Stomach smooth muscle (tissue), 2 donors: Measurements from ENCODE around the gene CARD19.
A peak's percentile ranks its signal among the peaks of the same experiment; 100 is the strongest.

ENCODE experiments used
- H3K27ac ChIP-seq: one replicate; pipeline ENCODE4 v1.7.0; 2013; ENCODE audit warnings: mild to moderate bottlenecking, low read length, inconsistent platforms
- H3K27me3 ChIP-seq, 2 donors: one replicate each; pipeline ENCODE4 v1.7.0; 2013; ENCODE audit warnings: low read length in 2 of 2; ENCODE audit not compliant: insufficient read depth in 2 of 2, control insufficient read depth in 1 of 2
- H3K36me3 ChIP-seq, 2 donors: one replicate each; pipeline ENCODE4 v1.7.0; 2013; ENCODE audit warnings: low read length in 2 of 2; ENCODE audit not compliant: control insufficient read depth in 2 of 2, insufficient read depth in 2 of 2
- H3K4me1 ChIP-seq: one replicate; pipeline ENCODE4 v1.7.0; 2013; ENCODE audit warnings: low read length; ENCODE audit not compliant: control insufficient read depth, insufficient read depth
- H3K4me3 ChIP-seq, 2 donors: one replicate each; pipeline ENCODE4 v1.7.0; 2013; ENCODE audit warnings: low read length in 2 of 2
- H3K9ac ChIP-seq, 2 donors: one replicate each; pipeline ENCODE4 v1.7.0; 2013; ENCODE audit warnings: low read length in 2 of 2, mild to moderate bottlenecking in 1 of 2
- H3K9me3 ChIP-seq, 2 donors: one replicate each; pipeline ENCODE4 v1.7.0; 2013; ENCODE audit warnings: low read length in 2 of 2; ENCODE audit not compliant: control insufficient read depth in 2 of 2
- donor health status: healthy.
- donor health status: Pancreatic carcinoma.

Gene CARD19

GRCh38 chr9:93065135-93065720 lies 30.8 kb upstream of the CARD19 start:
- Histone ChIP-seq H3K27ac (no peak overlapping the region), H3K4me1 (no peaks in the 10 kb centered on the region), H3K9ac (no peak overlapping the region), H3K9me3 (no peaks in the 10 kb centered on the region), H3K27me3 (peaks cover 0 to 6% of the 10 kb centered on the region in 2 donors), H3K4me3 (no peak overlapping the region), H3K36me3 (no peaks in the 10 kb centered on the region)

- Histone ChIP-seq H3K27me3 (peaks cover 0 to 3% of the 10 kb centered on the region in 2 donors), H3K4me1 (peaks cover 8% of the 10 kb centered on the region), H3K9ac (no peak overlapping the region), H3K27ac (no peak overlapping the region), H3K4me3 (no peak overlapping the region), H3K9me3 (no peaks in the 10 kb centered on the region), H3K36me3 (no peaks in the 10 kb centered on the region)
These were observed 28.9 kb upstream of the CARD19 start for GRCh38 chr9:93066978-93067603.

GRCh38 chr9:93068956-93069355 lies 27.1 kb upstream of the CARD19 start:
- Histone ChIP-seq H3K36me3 (no peaks in the 10 kb centered on the region), H3K9me3 (no peaks in the 10 kb centered on the region), H3K9ac (no peak overlapping the region), H3K4me3 (no peak overlapping the region), H3K27me3 (no peaks in the 10 kb centered on the region), H3K27ac (no peak overlapping the region), H3K4me1 (peaks cover 23% of the 10 kb centered on the region)

GRCh38 chr9:93071464-93071863 lies 24.6 kb upstream of the CARD19 start:
- Histone ChIP-seq H3K4me3 (no peak overlapping the region), H3K4me1 (peaks cover 23% of the 10 kb centered on the region), H3K9me3 (no peaks in the 10 kb centered on the region), H3K36me3 (no peaks in the 10 kb centered on the region), H3K27me3 (no peaks in the 10 kb centered on the region), H3K9ac (no peak overlapping the region), H3K27ac (no peak overlapping the region)

- Histone ChIP-seq H3K9ac (no peak overlapping the region), H3K27me3 (no peaks in the 10 kb centered on the region), H3K27ac (peak overlapping the region; percentile 37), H3K36me3 (no peaks in the 10 kb centered on the region), H3K9me3 (no peaks in the 10 kb centered on the region), H3K4me3 (peak overlapping the region in 1 of 2 donors; percentile 54), H3K4me1 (peaks cover 23% of the 10 kb centered on the region)
These were observed 23.6 kb upstream of the CARD19 start for GRCh38 chr9:93072383-93072795.

GRCh38 chr9:93076101-93076791 lies 19.8 kb upstream of the CARD19 start:
- Histone ChIP-seq H3K36me3 (no peaks in the 10 kb centered on the region), H3K27me3 (no peaks in the 10 kb centered on the region), H3K9ac (no peak overlapping the region), H3K27ac (no peak overlapping the region), H3K4me3 (no peak overlapping the region), H3K4me1 (peaks cover 23% of the 10 kb centered on the region), H3K9me3 (no peaks in the 10 kb centered on the region)

- H3K27me3 ChIP-seq: no peaks in the 10 kb centered on the region
- H3K9me3 ChIP-seq: no peaks in the 10 kb centered on the region
- H3K27ac ChIP-seq: no peak overlapping the region
- no peaks in the 10 kb centered on the region for H3K36me3 ChIP-seq
- H3K4me3 ChIP-seq: no peak overlapping the region
- no peak overlapping the region for H3K9ac ChIP-seq
- H3K4me1 ChIP-seq: peaks cover 18% of the 10 kb centered on the region
These were observed 19.3 kb upstream of the CARD19 start for GRCh38 chr9:93076792-93077128.

GRCh38 chr9:93077367-93077766 lies 18.6 kb upstream of the CARD19 start:
- Histone ChIP-seq H3K36me3 (no peaks in the 10 kb centered on the region), H3K4me1 (peaks cover 12% of the 10 kb centered on the region), H3K9ac (no peak overlapping the region), H3K27me3 (no peaks in the 10 kb centered on the region), H3K27ac (no peak overlapping the region), H3K4me3 (no peak overlapping the region), H3K9me3 (no peaks in the 10 kb centered on the region)

GRCh38 chr9:93077811-93078210 lies 18.2 kb upstream of the CARD19 start:
- no peaks in the 10 kb centered on the region for H3K27me3 ChIP-seq
- H3K4me1 ChIP-seq: peaks cover 9% of the 10 kb centered on the region
- no peaks in the 10 kb centered on the region for H3K36me3 ChIP-seq
- no peak overlapping the region for H3K27ac ChIP-seq
- no peak overlapping the region for H3K9ac ChIP-seq
- H3K4me3 ChIP-seq: no peak overlapping the region
- no peaks in the 10 kb centered on the region for H3K9me3 ChIP-seq

- H3K27me3 ChIP-seq: no peaks in the 10 kb centered on the region
- no peaks in the 10 kb centered on the region for H3K36me3 ChIP-seq
- H3K27ac ChIP-seq: no peak overlapping the region
- no peak overlapping the region for H3K4me3 ChIP-seq
- no peaks in the 10 kb centered on the region for H3K9me3 ChIP-seq
- no peak overlapping the region for H3K9ac ChIP-seq
- peaks cover 3% of the 10 kb centered on the region for H3K4me1 ChIP-seq
These were observed 16.6 kb upstream of the CARD19 start for GRCh38 chr9:93079371-93079770.

GRCh38 chr9:93080406-93080805 lies 15.6 kb upstream of the CARD19 start:
- H3K4me3 ChIP-seq: no peak overlapping the region
- H3K27me3 ChIP-seq: no peaks in the 10 kb centered on the region
- no peaks in the 10 kb centered on the region for H3K9me3 ChIP-seq
- H3K36me3 ChIP-seq: no peaks in the 10 kb centered on the region
- no peak overlapping the region for H3K9ac ChIP-seq
- H3K4me1 ChIP-seq: peaks cover 3% of the 10 kb centered on the region
- H3K27ac ChIP-seq: no peak overlapping the region
